ENCODE measurements around the gene KRT73. TPM values are rescaled to one million over a fixed set of nuclear protein-coding genes. Genes with fewer than 3 reads are reported as not detected.

Gene KRT73
- total RNA-seq, 6 experiments from 2014 or later, result not detected

DNA sequence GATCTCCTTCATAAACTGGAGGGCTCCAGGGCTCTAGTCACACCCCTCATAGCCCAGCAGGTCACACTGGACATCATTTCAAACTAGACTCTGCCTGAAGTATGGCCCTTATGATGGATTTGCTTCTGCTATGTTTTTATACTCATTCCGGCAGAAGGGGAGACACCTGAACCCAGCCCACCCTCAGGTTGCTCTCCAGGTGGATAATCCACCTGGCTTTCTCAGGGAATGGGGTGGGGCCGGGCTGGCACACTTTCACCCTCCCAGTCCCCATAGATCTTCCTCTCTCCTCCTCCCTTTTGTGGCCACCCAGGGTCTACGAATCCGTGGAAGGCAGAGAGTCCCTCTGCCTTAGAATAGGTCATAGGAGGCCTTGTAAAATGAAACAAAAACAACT, 9.8 kb upstream of the KRT73 start:
- no peak for TF ChIP-seq POLR2A (IDR thresholded peaks at IDR 0.05)
- TF ChIP-seq, protein P1, sequence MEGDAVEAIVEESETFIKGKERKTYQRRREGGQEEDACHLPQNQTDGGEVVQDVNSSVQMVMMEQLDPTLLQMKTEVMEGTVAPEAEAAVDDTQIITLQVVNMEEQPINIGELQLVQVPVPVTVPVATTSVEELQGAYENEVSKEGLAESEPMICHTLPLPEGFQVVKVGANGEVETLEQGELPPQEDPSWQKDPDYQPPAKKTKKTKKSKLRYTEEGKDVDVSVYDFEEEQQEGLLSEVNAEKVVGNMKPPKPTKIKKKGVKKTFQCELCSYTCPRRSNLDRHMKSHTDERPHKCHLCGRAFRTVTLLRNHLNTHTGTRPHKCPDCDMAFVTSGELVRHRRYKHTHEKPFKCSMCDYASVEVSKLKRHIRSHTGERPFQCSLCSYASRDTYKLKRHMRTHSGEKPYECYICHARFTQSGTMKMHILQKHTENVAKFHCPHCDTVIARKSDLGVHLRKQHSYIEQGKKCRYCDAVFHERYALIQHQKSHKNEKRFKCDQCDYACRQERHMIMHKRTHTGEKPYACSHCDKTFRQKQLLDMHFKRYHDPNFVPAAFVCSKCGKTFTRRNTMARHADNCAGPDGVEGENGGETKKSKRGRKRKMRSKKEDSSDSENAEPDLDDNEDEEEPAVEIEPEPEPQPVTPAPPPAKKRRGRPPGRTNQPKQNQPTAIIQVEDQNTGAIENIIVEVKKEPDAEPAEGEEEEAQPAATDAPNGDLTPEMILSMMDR (IDR thresholded peaks at IDR 0.05), result no peak
- Histone ChIP-seq H3K27ac (no peak overlapping the region), H3K4me1 (no peaks in the 10 kb centered on the region), H3K27me3 (no peaks in the 10 kb centered on the region), H3K9me3 (no peaks in the 10 kb centered on the region), H3K4me3 (no peak overlapping the region), H3K36me3 (no peaks in the 10 kb centered on the region)
- DNase-seq (no peak), ATAC-seq (no peak)
- intact Hi-C loops (cut with DNase I), result no loop called here
- 53% methylated on average over 3 of the region's 4 CpGs for WGBS (ENCODE audit: insufficient coverage, low coverage, low lambda C conversion rate, missing lambda C conversion rate)

DNA sequence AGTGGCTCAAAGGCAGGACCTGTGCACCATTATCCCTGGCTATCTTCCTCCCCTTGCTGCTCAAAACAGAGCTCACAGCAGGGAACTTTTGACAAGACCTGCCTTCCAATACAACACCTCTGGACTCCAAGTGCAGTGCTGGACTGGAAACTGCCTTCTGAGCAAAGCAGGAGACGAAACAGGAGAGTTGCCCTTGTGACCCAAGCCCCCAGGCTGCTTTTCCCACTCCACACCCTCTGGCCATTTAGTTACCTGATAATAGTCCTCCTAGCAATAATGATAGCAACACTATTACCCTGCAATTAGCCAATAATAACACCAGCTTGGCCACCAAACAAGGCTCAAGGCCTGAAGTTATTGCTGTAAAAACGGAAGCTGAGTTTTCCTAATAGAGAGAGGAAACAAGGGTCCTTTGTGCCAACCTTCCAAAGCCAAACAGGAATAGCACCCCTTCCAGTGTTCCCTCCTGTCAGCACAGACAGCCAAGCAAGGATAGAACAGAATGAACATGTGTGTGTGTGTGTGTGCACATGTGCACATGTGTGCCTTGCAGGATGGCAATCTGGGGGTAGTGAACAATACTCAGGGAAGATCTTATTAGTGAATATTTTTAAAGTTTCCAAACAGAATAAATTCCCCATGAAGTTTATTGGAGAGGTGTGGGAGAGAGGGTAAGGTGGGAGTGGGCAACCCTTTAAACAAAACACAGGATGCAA, 9.2 kb upstream of the KRT73 start:
- WGBS (ENCODE audit: insufficient coverage, low coverage, low lambda C conversion rate, missing lambda C conversion rate), result 44% methylated on average over 2 of the region's 2 CpGs
- Histone ChIP-seq H3K27me3 (no peaks in the 10 kb centered on the region), H3K27ac (no peak overlapping the region), H3K4me3 (no peak overlapping the region), H3K36me3 (no peaks in the 10 kb centered on the region), H3K4me1 (no peaks in the 10 kb centered on the region), H3K9me3 (no peaks in the 10 kb centered on the region)
- intact Hi-C loops (cut with DNase I), result no loop called here
- no peak for ATAC-seq
- TF ChIP-seq POLR2A (IDR thresholded peaks at IDR 0.05), result no peak
- TF ChIP-seq, protein P1 (IDR thresholded peaks at IDR 0.05), result no peak
- no peak for DNase-seq

DNA sequence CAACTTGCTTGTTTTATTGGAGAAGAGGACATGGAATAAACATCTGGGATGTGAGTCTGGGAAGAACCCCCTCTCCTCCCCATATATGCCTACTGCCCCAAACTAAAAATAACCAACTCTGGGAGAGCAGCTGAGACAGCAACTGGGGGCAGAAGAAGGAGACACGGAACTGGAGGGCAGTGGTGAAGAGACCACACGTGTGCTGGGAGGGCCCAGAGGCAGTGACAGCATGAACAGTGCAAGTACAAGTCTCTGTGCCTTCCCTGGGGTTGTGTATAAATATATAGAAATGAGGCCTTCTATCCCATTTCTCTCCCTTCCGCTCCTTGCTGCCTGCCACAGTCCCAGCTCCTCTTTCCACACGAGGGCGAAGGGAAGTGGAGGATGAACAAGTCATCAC, 4.0 kb upstream of the KRT73 start:
- TF ChIP-seq, protein P1 (IDR thresholded peaks at IDR 0.05), result no peak
- no peak for TF ChIP-seq POLR2A (IDR thresholded peaks at IDR 0.05)
- no peaks in the 10 kb centered on the region for H3K9me3 ChIP-seq
- H3K27ac ChIP-seq, result no peak overlapping the region
- no peak overlapping the region for H3K4me3 ChIP-seq
- 82% methylated on average over 5 of the region's 5 CpGs for WGBS (ENCODE audit: insufficient coverage, low coverage, low lambda C conversion rate, missing lambda C conversion rate)
- DNase-seq (no peak), ATAC-seq (no peak)
- intact Hi-C loops (cut with DNase I), result no loop called here
- no peaks in the 10 kb centered on the region for H3K36me3 ChIP-seq
- H3K4me1 ChIP-seq, result no peaks in the 10 kb centered on the region
- no peaks in the 10 kb centered on the region for H3K27me3 ChIP-seq

DNA sequence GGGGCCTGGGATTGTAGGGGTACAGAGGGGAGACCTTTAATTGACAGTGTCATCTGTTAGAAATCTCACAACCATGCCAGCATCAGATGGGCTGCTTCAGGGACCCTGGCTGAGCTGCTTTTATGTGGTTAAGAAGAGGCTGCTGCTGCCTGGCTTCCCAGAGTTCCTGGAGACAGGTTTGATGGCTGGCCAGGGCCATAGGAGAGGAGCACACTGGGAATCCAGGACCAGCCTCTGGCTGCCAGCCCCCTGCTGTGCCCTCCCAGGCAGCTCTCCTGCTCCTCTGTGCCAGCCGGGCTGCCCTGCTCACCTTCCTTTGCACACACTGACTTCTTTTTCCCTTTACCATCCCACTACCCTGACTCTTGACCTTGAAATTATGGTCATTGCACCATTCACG, 507 bp upstream of the KRT73 start:
- Histone ChIP-seq H3K9me3 (no peaks in the 10 kb centered on the region), H3K4me1 (no peaks in the 10 kb centered on the region), H3K36me3 (no peaks in the 10 kb centered on the region), H3K4me3 (no peak overlapping the region), H3K27ac (no peak overlapping the region), H3K27me3 (no peaks in the 10 kb centered on the region)
- ATAC-seq (no peak), DNase-seq (no peak)
- TF ChIP-seq, protein P1 (IDR thresholded peaks at IDR 0.05), result no peak
- no peak for TF ChIP-seq POLR2A (IDR thresholded peaks at IDR 0.05)
- intact Hi-C loops (cut with DNase I), result no loop called here
- 52% methylated on average over 2 of the region's 2 CpGs for WGBS (ENCODE audit: insufficient coverage, low coverage, low lambda C conversion rate, missing lambda C conversion rate)

All from right lobe of liver (tissue), 6 donors.